Erythroblast (primary cell): ENCODE data around the gene ITGAD.

ENCODE experiments used
- GATA1 ChIP-seq: IDR thresholded peaks from 2 replicates; pipeline ENCODE4 v1.6.1; 2011; ENCODE audit warnings: low read depth, mild to moderate bottlenecking, control low read depth, low read length, moderate library complexity
- POLR2A ChIP-seq: IDR thresholded peaks from 2 replicates; pipeline ENCODE4 v1.6.1; 2011; ENCODE audit warnings: mild to moderate bottlenecking, low read length

GRCh38 chr16:31397701-31398100 is 4.6 kb downstream of the ITGAD start:
- TF ChIP-seq POLR2A: no peak
- no peak for TF ChIP-seq GATA1
